ENCODE measurements around the gene DDX23. TPM values are rescaled to one million over a fixed set of nuclear protein-coding genes. Genes with fewer than 3 reads are reported as not detected.

The DDX23 gene
- total RNA-seq, 1 experiment from 2014 or later, result 98.1 TPM

- H3K4me3 Mint-ChIP-seq, result no peak overlapping the region; a peak in 1 of 5 replicates
- no peaks in the 10 kb centered on the region for H3K9me3 Mint-ChIP-seq
- Histone ChIP-seq H3K56ac (ENCODE audit: insufficient read length, low read depth, low read length) (no peak overlapping the region), H3K23me2 (ENCODE audit: insufficient read length, low read depth, low read length, poor library complexity, severe bottlenecking) (peaks cover 18% of the 10 kb centered on the region), H4K91ac (ENCODE audit: insufficient read length, low read depth, low read length) (no peak overlapping the region), H3K14ac (ENCODE audit: insufficient read depth, low read length) (no peak overlapping the region), H3K79me2 (ENCODE audit: insufficient read depth, low read length) (no peaks in the 10 kb centered on the region), H2AFZ (ENCODE audit: low read length) (no peak overlapping the region), H2AK5ac (ENCODE audit: insufficient read length, low read length) (no peak overlapping the region), H3K9me3 (ENCODE audit: control insufficient read depth, low read depth, low read length) (no peaks in the 10 kb centered on the region), H2BK120ac (ENCODE audit: low read depth, low read length, poor library complexity, severe bottlenecking) (no peak overlapping the region), H4K5ac (ENCODE audit: insufficient read length, low read depth, low read length) (no peak overlapping the region), H3T11ph (ENCODE audit: low read length) (no peak overlapping the region), H3K79me1 (ENCODE audit: insufficient read depth, low read depth, low read length, poor library complexity, severe bottlenecking) (no peaks in the 10 kb centered on the region), H3K4me1 (ENCODE audit: insufficient read depth, low read length) (0 out of 2 replicates have a peak, but pooled peaks cover 2% of the 10 kb centered on the region), H3K23ac (ENCODE audit: insufficient read length, low read depth, low read length) (no peak overlapping the region), H3K4me2 (ENCODE audit: insufficient read depth, insufficient read length, low read length) (no peak overlapping the region), H2BK20ac (ENCODE audit: low read depth, low read length, poor library complexity, severe bottlenecking) (no peak overlapping the region), H3K4ac (ENCODE audit: low read depth, low read length) (no peak overlapping the region), H3K9ac (ENCODE audit: extremely low read depth, insufficient read length, low read length) (no peak overlapping the region), H2BK15ac (ENCODE audit: low read depth, low read length) (no peak overlapping the region), H4K20me1 (ENCODE audit: control insufficient read depth, insufficient read depth, insufficient read length) (no peaks in the 10 kb centered on the region), H3K27me3 (ENCODE audit: insufficient read depth, low read length) (peaks cover 11% of the 10 kb centered on the region), H3K27ac (ENCODE audit: insufficient read length, low read depth, low read length) (no peak overlapping the region), H2BK12ac (ENCODE audit: insufficient read length, low read depth, low read length) (no peak overlapping the region), H4K8ac (replicated peaks; ENCODE audit: insufficient read length, low read depth, low read length) (no peak overlapping the region), H3K18ac (ENCODE audit: insufficient read length, low read depth, low read length) (no peak overlapping the region), H2BK5ac (ENCODE audit: insufficient read length, low read length) (no peak overlapping the region)
- peak overlapping the region in 1 of 3 experiments; percentile 17; a peak in 1 of 7 replicates for H3K27ac Mint-ChIP-seq
- peaks cover 38 to 42% of the 10 kb centered on the region in 2 experiments for H3K4me1 Mint-ChIP-seq
- H3K36me3 Mint-ChIP-seq (ENCODE audit: insufficient read depth in 1 of 3, low read depth in 3 of 3), result no peaks in the 10 kb centered on the region
- no peak for TF ChIP-seq CTCF (conservative IDR thresholded peaks at IDR 0.05)
- H3K27me3 Mint-ChIP-seq (ENCODE audit: low read depth), result peaks cover 27% of the 10 kb centered on the region
- WGBS (ENCODE audit: extremely low coverage, insufficient read length, low lambda C conversion rate), result no CpG with 5 or more reads among the region's 5 CpGs
- no peak for DNase-seq
These were observed 40.4 kb downstream of the DDX23 start for GRCh38 chr12:48811437-48812090.

Data from H9 (cell line).